ENCODE results near the gene UNC5C. TPM values are rescaled to one million over a fixed set of nuclear protein-coding genes. Genes with fewer than 3 reads are reported as not detected.

UNC5C gene
- polyA plus RNA-seq, 1 experiment: not detected

- Histone ChIP-seq H3K36me3 (ENCODE audit: control insufficient read depth, insufficient read depth, low read length) (no peaks in the 10 kb centered on the region), H3K27me3 (ENCODE audit: control insufficient read depth, insufficient read depth, low read length) (no peaks in the 10 kb centered on the region), H3K4me3 (ENCODE audit: low read depth, low read length) (no peak overlapping the region)
- DNase-seq (ENCODE audit: low read depth): no peak
- TF ChIP-seq, protein P1, sequence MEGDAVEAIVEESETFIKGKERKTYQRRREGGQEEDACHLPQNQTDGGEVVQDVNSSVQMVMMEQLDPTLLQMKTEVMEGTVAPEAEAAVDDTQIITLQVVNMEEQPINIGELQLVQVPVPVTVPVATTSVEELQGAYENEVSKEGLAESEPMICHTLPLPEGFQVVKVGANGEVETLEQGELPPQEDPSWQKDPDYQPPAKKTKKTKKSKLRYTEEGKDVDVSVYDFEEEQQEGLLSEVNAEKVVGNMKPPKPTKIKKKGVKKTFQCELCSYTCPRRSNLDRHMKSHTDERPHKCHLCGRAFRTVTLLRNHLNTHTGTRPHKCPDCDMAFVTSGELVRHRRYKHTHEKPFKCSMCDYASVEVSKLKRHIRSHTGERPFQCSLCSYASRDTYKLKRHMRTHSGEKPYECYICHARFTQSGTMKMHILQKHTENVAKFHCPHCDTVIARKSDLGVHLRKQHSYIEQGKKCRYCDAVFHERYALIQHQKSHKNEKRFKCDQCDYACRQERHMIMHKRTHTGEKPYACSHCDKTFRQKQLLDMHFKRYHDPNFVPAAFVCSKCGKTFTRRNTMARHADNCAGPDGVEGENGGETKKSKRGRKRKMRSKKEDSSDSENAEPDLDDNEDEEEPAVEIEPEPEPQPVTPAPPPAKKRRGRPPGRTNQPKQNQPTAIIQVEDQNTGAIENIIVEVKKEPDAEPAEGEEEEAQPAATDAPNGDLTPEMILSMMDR (IDR thresholded peaks at IDR 0.05; ENCODE audit: insufficient read depth, low read depth, low read length): no peak
- ChIA-PET POLR2A (no interaction called here), CTCF (no interaction called here)
These were observed 41.6 kb downstream of the UNC5C start for GRCh38 chr4:95507147-95507546.

DNA sequence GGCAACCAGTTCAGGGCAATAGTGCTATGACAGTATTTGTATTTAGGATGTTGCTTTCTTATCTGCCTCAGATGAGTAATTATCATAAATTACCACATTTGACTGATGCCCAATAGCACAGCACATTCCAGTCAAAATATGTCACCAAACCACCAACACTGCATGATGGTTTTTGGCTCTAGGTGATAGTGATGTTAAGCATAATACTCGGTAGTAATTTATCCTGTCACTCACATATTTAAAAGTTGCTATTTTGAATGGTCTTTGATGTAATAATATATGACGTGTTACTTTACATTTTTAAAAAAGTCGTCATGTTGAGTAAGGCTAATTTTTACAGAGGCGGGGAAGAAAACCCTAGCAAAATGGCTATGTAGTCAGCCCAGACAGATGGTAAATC lies 42.5 kb downstream of the UNC5C start:
- Histone ChIP-seq H3K36me3 (ENCODE audit: control insufficient read depth, insufficient read depth, low read length) (no peaks in the 10 kb centered on the region), H3K27me3 (ENCODE audit: control insufficient read depth, insufficient read depth, low read length) (no peaks in the 10 kb centered on the region), H3K4me3 (ENCODE audit: low read depth, low read length) (no peak overlapping the region)
- TF ChIP-seq, protein P1 (IDR thresholded peaks at IDR 0.05; ENCODE audit: insufficient read depth, low read depth, low read length): no peak
- ChIA-PET CTCF (no interaction called here), POLR2A (no interaction called here)
- no peak for DNase-seq (ENCODE audit: low read depth)

GRCh38 chr4:95505799-95506198 lies 43.0 kb downstream of the UNC5C start:
- Histone ChIP-seq H3K27me3 (ENCODE audit: control insufficient read depth, insufficient read depth, low read length) (no peaks in the 10 kb centered on the region), H3K4me3 (ENCODE audit: low read depth, low read length) (no peak overlapping the region), H3K36me3 (ENCODE audit: control insufficient read depth, insufficient read depth, low read length) (no peaks in the 10 kb centered on the region)
- ChIA-PET CTCF (no interaction called here), POLR2A (no interaction called here)
- TF ChIP-seq, protein P1 (IDR thresholded peaks at IDR 0.05; ENCODE audit: insufficient read depth, low read depth, low read length): no peak
- DNase-seq (ENCODE audit: low read depth): no peak

GRCh38 chr4:95505151-95505550 lies 43.6 kb downstream of the UNC5C start:
- TF ChIP-seq, protein P1 (IDR thresholded peaks at IDR 0.05; ENCODE audit: insufficient read depth, low read depth, low read length): no peak
- no peak for DNase-seq (ENCODE audit: low read depth)
- no peaks in the 10 kb centered on the region for H3K27me3 ChIP-seq (ENCODE audit: control insufficient read depth, insufficient read depth, low read length)
- no peak overlapping the region for H3K4me3 ChIP-seq (ENCODE audit: low read depth, low read length)
- POLR2A ChIA-PET: no interaction called here
- CTCF ChIA-PET: no interaction called here
- H3K36me3 ChIP-seq (ENCODE audit: control insufficient read depth, insufficient read depth, low read length): no peaks in the 10 kb centered on the region

DNA sequence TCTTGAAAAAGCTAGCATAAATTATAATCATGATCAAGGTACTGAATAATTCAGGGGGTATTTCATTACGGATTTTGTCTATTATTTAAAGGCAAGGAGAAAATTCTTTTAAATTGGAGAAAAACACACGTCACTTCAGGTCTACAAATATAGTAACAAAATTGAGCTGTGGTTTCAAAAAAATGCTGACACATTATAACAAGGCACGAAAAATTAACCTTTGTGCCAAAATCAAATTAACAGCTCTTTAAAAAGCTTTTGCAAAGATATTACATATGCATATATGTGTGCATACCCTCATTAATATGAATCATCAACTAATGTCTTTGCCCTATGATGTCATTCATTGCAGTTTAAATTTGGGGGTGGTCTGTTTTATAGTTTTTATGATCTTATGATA lies 44.3 kb downstream of the UNC5C start:
- ChIA-PET POLR2A (no interaction called here), CTCF (no interaction called here)
- no peak overlapping the region for H3K4me3 ChIP-seq (ENCODE audit: low read depth, low read length)
- TF ChIP-seq, protein P1 (IDR thresholded peaks at IDR 0.05; ENCODE audit: insufficient read depth, low read depth, low read length): no peak
- DNase-seq (ENCODE audit: low read depth): no peak
- H3K27me3 ChIP-seq (ENCODE audit: control insufficient read depth, insufficient read depth, low read length): no peaks in the 10 kb centered on the region
- H3K36me3 ChIP-seq (ENCODE audit: control insufficient read depth, insufficient read depth, low read length): no peaks in the 10 kb centered on the region
